Middle frontal gyrus (tissue), 1 donor: ENCODE measurements around the gene ASGR2.
"Not testable (repeated sequence)": the region's sequence is repeated elsewhere in the genome, so short reads cannot be mapped to it uniquely, and the experiment has no call there.

Experiments
- DNase-seq: peaks from one replicate; pipeline ENCODE4 v3.0.0-alpha.2; 2015; ENCODE audit warnings: low spot score; ENCODE audit errors: extremely low spot score

ASGR2 gene, protein sequence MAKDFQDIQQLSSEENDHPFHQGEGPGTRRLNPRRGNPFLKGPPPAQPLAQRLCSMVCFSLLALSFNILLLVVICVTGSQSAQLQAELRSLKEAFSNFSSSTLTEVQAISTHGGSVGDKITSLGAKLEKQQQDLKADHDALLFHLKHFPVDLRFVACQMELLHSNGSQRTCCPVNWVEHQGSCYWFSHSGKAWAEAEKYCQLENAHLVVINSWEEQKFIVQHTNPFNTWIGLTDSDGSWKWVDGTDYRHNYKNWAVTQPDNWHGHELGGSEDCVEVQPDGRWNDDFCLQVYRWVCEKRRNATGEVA

DNA sequence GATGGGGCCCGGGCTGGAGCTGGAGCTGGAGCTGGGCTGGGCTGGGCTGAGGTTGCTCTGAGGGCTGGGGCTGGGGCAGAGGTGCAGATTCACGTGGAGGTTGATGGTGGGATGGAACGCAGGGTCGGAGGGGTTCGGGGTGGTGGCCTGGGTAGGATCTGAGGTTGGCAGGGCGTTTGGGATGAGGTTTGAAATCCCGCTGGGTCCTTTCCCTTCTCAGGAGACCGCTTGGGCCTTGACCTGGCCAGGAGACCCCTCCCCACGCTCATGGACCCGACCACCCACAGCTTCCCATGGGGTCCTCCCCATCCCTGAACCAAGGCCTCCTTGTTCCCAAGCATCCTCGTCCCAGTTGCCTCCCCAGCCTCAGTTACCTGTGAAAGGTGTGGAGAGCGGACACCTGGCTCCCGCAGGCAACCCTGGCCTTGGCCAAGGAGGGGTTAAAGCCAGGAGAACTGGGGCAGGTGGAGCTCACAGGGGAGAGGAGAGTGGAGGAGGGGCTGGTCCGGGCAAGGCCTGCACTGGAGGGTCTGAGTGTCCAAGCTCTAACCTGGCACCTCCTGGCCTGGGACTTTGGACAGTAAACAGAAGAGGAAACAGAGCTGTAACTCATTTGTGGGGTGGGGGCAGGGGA lies at the start of gene ASGR2:
Gene ASGR2 (minus strand): TSS at position 582 of the 634 bp plus-strand sequence. CDS start 582 bp downstream, outside the sequence.
- DNase-seq, result no peak

DNA sequence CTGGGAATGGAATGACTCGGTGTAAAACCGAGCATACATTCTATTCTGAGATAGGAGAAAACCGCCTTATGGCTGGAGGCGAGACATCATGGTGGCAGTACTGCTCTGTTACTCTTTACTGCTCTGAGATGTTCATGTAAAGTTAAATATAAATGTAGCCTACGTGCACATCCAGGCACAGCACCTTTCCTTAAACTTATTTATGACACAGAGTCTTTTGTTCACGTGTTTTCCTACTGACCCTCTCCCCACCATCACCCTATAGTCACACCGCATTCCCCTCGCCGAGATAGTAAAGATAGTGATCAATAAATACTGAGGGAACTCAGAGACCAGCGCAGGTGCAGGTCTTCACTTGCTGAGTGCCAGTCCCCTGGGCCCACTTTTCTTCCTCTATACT lies 44.9 kb upstream of the ASGR2 start:
- DNase-seq, result not testable (repeated sequence)

DNA sequence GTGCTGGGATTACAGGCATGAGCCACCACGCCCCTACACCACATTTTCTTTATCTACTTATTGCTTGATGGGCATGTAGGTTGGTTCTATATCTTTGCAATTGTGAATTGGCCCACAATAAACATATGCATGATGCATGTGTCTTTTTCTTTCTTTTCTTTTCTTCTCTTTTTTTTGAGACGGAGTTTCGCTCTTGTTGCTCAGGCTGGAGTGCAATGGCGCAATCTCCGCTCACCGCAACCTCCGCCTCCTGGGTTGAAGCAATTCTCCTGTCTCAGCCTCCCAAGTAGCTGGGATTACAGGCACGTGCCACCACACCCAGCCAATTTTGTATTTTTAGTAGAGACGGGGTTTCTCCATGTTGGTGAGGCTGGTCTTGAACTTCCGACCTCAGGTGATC lies 43.8 kb upstream of the ASGR2 start:
- DNase-seq, result not testable (repeated sequence)

DNA sequence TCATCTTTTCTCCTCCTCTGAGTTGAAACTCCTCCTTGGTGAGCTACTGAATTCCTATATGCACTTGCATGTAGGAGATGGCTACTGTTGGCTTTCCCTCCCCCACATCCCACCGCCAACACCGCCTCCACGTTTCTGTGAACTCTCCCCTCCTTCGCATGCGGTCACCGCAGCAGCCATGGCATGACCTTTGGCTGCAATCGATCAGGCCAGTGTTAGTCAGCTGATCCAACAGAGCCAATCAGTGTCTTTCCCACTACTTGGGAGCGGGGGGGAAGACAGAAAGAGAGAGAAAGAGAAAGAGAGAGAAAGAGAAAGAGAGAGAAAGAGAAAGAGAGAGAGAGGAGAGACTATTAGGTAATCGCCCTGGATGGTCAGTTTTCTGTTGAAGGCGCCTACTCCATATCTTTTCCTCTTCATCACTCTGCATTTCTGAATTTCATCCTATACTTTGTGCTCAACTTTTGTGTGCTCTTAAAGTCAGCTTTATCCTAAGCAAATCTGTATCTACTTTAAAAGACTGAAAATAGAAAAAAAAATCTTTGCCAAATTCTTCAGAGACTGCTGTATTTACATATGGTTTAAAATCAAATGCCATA lies 41.8 kb upstream of the ASGR2 start:
- no peak for DNase-seq

DNA sequence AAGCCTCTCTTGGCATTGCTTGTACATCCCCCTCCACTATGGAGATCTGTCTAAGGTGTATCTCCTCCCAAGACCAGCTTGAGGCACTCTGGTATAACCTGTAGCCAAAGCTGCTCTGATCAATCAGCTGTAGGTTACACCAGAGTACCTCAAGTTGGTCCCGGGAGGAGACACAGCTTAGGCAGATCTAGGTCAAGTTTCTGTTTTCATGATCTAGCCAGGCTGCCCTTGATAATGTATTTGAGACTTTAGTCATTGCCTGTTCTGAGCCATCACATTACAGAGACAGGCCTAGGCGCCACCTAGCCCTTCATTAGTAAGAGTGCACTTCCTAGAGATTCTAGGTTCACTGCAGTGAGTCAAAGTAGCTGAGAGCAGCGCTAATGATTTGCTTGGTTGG lies 33.1 kb upstream of the ASGR2 start:
- DNase-seq, result no peak

DNA sequence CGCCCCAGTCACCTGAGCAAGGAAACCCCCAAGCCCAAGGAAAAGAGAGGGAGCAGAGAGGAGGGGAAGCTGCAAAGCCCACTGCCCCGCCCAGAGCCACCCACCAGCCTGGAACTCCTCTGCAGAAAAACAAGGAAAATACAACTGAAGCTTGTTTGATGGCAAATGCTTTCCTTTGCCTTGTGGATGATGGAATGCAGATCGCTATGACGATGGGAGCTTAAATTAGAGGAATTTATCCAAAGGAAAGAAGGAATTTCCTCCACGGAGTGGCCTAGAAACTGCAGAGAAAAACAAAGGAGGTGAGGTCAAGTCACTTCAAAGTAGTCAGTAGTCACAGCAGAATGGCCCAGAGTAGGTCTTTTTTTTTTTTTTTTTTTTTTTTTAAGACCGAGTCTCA lies 31.5 kb upstream of the ASGR2 start:
- no peak for DNase-seq

DNA sequence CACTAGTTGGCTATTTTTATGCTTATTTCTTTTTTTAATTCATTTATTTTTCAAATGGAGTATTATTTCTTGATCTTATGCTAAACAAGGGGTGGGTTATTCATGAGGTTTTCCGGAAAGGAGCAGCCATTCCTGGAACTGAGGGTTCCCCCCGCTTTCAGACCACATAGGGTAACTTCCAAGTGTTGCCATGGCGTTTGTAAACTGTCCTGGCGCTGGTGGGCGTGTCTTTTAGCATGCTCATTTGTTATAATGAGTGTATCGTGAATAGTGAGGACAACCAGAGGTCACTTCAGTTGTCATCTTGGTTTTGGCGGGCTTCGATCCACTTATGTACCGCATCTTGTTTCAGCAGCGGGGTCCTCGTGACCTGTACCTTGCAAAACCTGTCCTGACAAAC lies 29.6 kb upstream of the ASGR2 start:
- DNase-seq, result no peak

DNA sequence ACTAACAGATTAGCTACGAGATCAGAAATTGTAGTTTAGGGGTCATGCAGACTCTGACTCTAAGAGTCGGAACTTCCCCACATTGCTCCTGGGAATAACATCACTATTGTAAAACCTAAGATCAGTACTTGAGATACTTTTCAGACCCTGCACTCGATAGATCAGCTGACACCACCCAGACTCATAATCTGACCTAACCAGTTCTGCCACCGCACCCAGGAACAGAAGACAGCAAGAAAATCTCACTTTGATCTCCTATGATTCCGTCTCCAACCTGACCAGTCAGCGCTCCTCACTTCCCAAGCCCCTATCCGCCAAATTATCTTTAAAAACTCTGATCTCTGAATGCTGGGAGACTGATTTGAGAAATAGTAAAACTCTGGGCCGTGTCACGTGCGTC lies 27.2 kb upstream of the ASGR2 start:
- DNase-seq, result no peak

DNA sequence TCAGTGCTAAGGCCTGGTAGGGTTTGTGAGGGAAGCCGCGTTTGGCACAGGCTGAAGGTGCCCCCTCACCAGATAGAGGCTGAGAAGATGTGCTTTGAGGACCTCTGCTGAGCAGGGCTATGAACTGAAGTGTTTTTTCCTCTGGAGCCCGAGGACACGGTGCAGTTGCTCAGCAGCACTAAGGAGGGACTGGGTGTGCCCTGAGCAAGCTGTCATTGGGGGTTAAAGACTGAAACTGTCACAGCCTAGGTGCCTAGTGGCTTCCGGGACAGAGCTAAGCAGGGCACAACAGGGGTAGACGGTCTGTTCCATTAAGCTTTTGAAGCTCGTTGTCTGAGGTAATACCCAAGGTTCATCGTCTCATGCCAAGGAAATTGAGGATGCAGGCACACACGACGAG lies 24.8 kb upstream of the ASGR2 start:
- DNase-seq, result no peak

DNA sequence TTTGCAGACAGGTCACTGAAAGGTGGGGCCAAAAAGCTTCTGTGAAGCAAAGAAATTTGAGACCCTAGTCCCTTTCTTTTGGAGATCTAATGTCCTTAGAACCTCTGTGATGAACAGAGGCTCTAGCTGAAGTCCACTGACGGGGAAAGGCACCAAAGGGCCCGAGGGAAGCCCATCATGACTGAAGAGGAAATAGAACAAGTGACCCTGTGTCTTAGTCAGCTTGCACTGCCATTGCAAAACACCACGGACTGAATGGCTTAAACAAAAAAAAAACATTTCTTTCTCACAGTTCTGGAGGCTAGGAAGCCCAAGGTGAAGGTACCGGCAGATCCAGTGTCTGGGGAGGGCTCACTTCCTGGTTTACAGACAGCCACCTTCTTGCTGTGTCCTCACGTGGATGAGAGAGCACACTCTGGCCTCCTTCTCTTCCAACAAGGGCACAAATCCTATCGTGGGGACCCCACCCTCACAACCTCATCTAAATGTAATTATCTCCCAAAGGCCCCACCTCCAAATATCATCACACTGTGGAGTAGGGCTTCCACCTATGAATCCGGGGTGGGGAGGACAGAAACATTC lies 24.3 kb upstream of the ASGR2 start:
- DNase-seq, result no peak

DNA sequence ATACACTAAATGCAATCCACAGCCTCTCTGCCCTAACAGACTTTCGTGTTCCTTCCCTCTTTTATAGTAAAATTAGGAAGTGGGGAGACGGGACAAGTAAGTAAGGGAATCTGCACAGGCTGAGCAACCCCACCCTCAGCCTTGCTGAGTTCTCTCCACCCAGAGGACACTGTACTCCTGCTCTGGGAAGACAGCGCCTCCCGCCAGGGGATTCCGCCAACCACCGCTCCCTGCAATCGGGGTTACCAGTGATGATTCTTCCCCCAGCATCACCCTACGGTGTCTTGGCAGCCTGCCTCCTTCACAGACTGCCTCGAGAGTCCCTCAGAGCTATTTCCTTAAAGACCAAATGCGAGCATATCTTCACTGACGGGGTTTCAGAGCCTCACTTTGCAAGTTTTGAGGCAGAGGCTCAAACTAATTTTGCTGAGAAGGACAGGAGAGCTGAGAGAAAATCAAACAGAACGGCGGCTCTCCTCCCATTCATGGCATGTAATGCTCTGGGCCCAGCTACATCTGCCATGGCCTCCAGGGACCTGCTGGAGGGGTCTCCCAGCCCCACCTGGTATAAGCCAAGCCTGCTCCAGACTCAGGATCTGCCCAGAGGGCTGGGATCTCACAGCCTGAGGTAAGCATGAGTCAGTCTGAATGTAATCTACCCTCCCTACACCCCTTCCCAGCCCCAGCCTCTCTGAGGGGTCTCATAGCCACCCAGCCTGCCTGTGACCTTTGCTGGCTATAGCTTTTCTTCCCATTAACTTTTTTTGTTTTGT lies 22.7 kb upstream of the ASGR2 start:
- DNase-seq, result no peak

DNA sequence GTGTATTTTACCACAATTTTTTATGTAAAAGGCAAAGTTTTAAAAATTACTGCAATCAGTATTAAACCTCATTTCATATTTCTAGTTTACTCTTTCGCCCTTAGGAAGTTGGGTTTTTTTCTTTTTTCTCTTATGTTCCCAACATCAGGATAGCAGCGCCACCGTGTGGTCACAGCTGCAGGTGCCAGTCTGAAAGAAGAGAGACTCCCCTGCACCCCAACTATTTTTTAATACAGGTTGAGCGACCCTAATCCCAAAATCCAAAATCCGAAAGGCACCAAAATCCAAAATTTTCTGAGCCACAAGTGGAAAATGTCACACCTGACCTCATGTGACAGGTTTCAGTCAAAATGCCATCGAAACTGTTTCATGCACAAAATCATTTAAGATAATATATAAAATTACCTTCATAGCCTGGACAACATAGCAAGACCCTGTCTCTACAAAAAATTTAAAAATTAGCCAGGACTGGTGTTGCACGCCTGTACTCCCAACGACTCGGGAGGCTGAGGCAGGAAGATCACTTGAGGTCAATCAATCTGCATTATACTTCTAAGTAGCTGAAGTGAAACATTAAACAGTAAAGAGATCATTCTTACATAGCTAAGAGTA lies 21.8 kb upstream of the ASGR2 start:
- DNase-seq, result peak; percentile 53

DNA sequence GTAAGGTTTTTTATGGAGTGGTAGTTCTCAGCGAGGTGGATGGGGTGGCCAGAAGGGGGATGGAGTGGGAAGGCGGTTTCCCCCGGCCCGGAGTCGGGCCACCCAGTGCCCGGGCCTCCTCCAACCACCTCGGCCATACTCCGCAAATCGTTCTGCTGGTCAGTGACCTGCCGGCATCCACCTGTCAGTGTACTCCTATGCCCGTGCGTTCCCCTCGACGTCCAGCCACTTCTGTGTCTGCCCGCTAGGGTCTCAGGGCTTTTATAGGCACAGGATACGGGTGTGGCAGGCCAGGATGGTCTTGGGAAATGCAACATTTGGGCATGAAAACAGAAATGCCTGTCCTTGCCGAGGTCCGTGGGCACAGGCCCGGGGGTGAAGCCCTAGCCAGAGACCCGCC lies 19.3 kb upstream of the ASGR2 start:
- no peak for DNase-seq

DNA sequence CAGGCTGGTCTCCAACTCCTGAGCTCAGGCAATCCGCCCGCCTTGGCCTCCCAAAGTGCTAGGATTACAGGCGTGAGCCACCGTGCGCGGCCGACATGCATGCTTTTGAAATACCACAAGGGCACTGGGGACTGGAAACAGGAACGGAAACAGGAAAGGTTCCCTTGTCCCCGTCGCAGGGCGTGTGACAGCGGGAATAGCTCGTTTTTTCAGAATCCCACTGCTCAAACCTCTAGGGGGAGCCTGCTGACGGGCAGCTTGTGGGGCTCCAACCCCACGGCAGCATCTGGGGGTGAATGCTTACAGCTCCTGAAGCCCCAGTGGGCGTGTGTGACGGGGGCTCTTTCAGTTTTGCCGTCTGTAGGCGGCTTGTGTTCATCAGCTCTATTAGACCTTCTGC lies 18.8 kb upstream of the ASGR2 start:
- DNase-seq, result no peak

DNA sequence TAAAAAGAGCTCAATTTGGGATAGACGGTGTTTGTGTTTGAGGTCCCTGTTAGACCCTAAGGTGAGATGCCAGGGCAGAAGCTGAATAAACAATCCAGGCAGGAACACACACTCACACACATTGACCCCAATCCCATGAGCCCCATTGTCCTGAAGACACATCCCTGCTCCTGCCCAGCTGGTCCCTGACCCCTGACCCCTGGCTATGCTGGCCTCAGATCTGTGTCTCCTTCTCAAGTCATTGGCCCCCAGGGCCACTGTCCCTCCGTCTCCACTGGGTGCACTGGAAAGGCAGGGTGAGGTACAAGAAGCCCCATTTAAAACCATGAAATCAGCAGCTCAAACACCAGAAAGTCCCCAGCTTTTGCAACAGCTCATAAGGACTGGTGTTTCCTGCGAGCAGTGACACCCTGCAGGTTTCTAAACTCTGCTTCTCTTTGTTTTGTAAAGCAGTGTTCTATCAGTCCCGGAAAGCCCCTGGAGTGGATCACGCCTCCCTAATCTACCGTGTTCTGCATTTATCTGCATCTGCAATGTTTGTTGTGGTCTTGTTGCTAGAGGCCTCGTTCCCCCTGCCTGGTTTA lies 18.0 kb upstream of the ASGR2 start:
- DNase-seq, result no peak

DNA sequence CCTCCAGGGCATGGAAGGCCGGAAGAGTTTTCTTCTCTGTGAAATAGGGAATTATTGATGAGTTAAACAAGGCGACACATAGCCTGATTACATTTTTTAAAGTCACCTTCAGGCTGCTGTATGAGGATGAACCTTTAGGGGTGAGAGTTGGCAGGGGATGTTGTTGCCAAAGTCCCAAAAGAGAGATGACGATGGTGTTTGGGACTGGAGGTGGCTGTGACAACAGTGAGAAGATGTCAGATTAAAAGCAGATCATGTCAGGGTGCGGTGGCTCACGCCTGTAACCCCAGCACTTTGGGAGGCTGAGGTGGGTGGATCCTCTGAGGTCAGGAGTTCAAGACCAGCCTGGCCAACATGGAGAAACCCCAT lies 16.8 kb upstream of the ASGR2 start:
- no peak for DNase-seq

DNA sequence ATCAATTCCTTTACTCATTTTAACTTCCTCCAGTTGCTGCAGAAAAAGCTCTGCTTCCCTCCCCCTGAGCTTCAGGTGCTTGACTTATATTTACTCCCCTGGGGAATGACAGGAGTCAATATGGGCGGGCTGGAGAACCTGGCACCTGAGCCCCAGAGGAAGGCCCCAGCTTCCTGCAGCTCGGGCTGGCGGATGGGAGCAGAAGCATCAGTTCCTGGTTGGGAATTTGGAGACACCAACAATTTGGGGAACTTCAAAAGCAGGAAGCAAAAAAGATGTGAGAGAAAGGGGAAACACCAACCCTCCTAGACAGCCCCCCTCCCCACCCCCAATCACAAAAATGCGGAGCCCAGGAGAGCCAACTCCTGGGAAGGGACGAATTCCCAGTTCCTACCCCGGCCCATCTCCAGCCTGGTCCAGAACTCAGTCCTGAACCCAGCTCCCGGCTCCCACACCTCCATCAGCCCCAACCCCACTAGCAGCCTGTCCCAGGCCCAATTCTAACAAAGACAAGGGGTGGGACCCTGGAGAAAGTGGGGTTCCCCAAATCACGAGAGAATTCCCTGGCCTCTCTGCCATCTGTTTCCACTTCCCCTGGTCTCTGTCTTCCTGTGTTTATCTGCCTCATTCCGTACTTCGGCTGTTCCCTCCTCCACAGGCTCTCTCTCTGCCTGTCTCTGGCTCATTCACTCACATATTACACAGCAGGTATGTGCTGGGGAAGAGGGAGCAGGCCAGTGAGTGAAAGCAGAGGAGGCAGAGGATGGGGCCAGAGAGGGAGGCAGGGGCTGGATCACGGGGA lies 16.2 kb upstream of the ASGR2 start:
- DNase-seq, result no peak

DNA sequence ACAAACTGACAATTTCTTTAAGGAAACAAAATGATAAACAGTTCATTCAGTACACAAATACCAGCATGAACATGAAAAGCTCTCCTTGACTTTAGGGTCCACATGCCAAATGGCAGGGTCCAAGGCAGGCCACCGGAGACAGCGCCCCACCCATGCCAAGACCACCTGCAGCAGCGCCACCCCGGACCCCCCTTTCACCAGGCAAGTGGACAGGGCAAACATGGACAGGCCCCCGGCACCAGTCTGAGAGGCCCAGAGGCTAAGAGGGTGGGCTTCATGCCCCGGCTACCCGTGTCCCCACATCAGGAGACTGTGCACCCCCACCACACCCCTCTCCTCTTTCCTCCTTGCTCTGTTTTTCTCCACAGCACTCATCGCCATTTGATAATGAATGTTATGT lies 14.7 kb upstream of the ASGR2 start:
- no peak for DNase-seq

DNA sequence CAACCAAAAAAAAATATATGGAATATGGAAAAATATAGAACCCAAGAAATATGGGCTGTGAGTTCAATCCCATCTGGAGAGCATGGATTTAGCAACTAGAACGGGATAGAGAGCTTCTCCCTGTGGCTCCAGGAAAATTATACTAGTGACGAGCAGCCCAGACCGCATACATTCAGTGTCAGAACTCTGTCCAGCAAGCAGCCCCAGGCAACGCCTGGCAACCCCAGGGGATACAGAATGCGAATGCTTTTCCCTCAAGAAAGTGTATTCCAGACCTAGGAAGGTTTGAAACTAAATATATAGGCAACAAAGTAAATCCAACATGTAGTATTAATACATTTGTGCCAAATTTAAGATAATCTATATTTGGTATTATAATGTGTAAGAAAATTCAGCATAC lies 13.5 kb upstream of the ASGR2 start:
- no peak for DNase-seq

DNA sequence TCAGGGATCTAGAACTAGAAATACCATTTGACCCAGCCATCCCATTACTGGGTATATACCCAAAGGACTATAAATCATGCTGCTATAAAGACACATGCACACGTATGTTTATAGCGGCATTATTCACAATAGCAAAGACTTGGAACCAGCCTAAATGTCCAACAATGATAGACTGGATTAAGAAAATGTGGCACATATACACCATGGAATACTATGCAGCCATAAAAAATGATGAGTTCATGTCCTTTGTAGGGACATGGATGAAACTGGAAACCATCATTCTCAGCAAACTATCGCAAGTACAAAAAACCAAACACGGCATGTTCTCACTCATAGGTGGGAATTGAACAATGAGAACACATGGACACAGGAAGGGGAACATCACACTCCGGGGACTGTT lies 12.9 kb upstream of the ASGR2 start:
- not testable (repeated sequence) for DNase-seq
